ENCODE data around the gene PTPRN2.

- TF ChIP-seq, protein P1, sequence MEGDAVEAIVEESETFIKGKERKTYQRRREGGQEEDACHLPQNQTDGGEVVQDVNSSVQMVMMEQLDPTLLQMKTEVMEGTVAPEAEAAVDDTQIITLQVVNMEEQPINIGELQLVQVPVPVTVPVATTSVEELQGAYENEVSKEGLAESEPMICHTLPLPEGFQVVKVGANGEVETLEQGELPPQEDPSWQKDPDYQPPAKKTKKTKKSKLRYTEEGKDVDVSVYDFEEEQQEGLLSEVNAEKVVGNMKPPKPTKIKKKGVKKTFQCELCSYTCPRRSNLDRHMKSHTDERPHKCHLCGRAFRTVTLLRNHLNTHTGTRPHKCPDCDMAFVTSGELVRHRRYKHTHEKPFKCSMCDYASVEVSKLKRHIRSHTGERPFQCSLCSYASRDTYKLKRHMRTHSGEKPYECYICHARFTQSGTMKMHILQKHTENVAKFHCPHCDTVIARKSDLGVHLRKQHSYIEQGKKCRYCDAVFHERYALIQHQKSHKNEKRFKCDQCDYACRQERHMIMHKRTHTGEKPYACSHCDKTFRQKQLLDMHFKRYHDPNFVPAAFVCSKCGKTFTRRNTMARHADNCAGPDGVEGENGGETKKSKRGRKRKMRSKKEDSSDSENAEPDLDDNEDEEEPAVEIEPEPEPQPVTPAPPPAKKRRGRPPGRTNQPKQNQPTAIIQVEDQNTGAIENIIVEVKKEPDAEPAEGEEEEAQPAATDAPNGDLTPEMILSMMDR (IDR thresholded peaks at IDR 0.05): no peak
- no peak for TF ChIP-seq ZFX (IDR thresholded peaks at IDR 0.05; ENCODE audit: borderline replicate concordance)
These were observed 54.1 kb downstream of the PTPRN2 start for GRCh38 chr7:158533386-158534133.
